Measurements from ENCODE around the gene KCNA3.

The KCNA3 gene

DNA sequence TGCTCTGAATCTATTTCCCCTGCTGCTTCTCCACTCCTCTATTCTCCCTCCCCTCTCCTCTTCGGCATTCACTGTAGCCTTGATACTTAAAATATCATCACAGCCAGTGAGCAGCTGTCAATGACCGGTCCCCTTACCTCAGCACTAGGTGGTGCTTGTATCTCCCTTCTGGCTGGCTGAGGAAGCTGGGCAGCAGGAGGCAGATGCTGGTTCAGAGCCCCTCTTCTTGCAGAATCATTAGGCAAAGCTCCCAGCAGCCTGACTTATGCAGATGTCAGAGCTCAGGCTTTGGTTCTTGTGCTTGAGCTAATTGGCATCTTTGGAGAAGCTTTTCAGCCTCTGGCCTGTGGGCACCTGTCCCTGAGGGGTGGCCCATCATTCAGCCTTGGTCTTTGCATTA, 36.7 kb downstream of the KCNA3 start:
- Histone ChIP-seq H3K4me3 (ENCODE audit: low read length) (no peak overlapping the region), H3K9ac (ENCODE audit: low read length) (no peak overlapping the region), H3K27me3 (replicated peaks; ENCODE audit: control insufficient read depth, insufficient read depth, low read length) (peaks cover 24% of the 10 kb centered on the region), H3K4me1 (ENCODE audit: control insufficient read depth, insufficient read depth, low read length) (peaks cover 18% of the 10 kb centered on the region), H3K9me3 (ENCODE audit: control insufficient read depth, low read length) (no peaks in the 10 kb centered on the region), H3K36me3 (ENCODE audit: control insufficient read depth, insufficient read depth, low read length, severe bottlenecking) (no peaks in the 10 kb centered on the region)
- no peak for DNase-seq (ENCODE audit: low read depth)

GRCh38 chr1:110637475-110637874, 37.3 kb downstream of the KCNA3 start:
- Histone ChIP-seq H3K4me3 (ENCODE audit: low read length) (no peak overlapping the region), H3K9ac (ENCODE audit: low read length) (no peak overlapping the region), H3K4me1 (ENCODE audit: control insufficient read depth, insufficient read depth, low read length) (peaks cover 18% of the 10 kb centered on the region), H3K27me3 (replicated peaks; ENCODE audit: control insufficient read depth, insufficient read depth, low read length) (peaks cover 26% of the 10 kb centered on the region), H3K9me3 (ENCODE audit: control insufficient read depth, low read length) (no peaks in the 10 kb centered on the region), H3K36me3 (ENCODE audit: control insufficient read depth, insufficient read depth, low read length, severe bottlenecking) (no peaks in the 10 kb centered on the region)
- DNase-seq (ENCODE audit: low read depth): no peak

DNA sequence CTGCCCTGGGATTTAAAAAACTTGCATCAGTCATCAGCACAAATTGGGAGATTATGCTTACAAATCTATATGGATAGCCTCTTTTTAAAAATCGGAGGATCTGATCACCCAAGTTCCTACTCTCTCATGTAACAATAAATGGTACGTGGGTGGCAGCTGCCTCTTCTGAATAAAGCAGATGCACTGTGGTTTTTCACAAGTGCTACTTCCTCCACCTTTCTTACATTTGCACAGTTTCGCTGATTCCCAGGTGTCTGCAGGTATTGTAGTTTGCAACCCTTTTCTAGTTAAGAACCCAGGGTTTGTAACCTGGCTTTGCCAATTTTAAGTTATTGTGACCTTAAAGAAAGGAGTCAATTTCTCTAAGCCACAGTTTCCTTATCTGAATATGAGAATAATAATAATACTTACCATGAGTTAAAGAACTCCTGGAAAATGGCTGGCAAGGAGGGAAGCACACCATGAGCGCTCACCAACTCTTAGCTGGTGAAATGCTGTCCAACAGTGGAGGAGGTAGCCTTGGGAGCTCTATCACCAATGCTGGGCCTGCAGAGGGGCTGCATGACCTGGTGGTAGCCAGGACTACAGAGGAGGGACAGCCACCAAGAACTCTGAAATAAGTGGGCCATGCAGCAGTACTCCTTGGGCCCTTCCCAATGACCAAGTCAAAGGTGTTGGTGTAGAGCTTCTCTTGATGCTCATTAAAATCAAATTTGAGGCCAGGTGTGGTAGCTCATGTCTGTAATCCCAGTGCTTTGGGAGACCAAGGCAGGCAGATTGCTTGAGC, 38.4 kb downstream of the KCNA3 start:
- Histone ChIP-seq H3K27me3 (replicated peaks; ENCODE audit: control insufficient read depth, insufficient read depth, low read length) (peaks cover 38% of the 10 kb centered on the region), H3K9ac (ENCODE audit: low read length) (no peak overlapping the region), H3K4me3 (ENCODE audit: low read length) (no peak overlapping the region), H3K36me3 (ENCODE audit: control insufficient read depth, insufficient read depth, low read length, severe bottlenecking) (no peaks in the 10 kb centered on the region), H3K4me1 (ENCODE audit: control insufficient read depth, insufficient read depth, low read length) (peaks cover 18% of the 10 kb centered on the region), H3K9me3 (ENCODE audit: control insufficient read depth, low read length) (no peaks in the 10 kb centered on the region)
- no peak for DNase-seq (ENCODE audit: low read depth)

DNA sequence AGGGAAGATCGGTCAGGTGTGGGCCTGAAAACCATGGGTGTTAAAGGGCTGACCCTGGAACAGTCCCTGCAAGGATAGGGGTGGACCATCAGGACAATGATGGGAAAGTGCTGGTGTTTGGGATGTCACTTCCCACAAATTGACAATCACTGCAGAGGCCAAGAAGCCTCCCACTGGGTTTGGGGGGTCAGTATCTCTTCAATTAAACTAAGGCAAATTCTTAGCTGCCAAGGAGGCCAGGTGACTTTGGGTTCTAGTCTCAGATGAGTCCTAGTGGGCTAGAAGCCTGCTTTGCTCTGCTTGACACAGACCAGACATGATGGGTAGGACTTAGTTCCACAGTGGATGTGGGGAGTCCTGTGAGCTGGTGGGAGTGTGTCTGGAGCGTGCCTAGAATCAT, 39.3 kb downstream of the KCNA3 start:
- Histone ChIP-seq H3K9me3 (ENCODE audit: control insufficient read depth, low read length) (no peaks in the 10 kb centered on the region), H3K4me3 (ENCODE audit: low read length) (no peak overlapping the region), H3K9ac (ENCODE audit: low read length) (no peak overlapping the region), H3K36me3 (ENCODE audit: control insufficient read depth, insufficient read depth, low read length, severe bottlenecking) (no peaks in the 10 kb centered on the region), H3K4me1 (ENCODE audit: control insufficient read depth, insufficient read depth, low read length) (peaks cover 18% of the 10 kb centered on the region), H3K27me3 (replicated peaks; ENCODE audit: control insufficient read depth, insufficient read depth, low read length) (peaks cover 45% of the 10 kb centered on the region)
- no peak for DNase-seq (ENCODE audit: low read depth)

DNA sequence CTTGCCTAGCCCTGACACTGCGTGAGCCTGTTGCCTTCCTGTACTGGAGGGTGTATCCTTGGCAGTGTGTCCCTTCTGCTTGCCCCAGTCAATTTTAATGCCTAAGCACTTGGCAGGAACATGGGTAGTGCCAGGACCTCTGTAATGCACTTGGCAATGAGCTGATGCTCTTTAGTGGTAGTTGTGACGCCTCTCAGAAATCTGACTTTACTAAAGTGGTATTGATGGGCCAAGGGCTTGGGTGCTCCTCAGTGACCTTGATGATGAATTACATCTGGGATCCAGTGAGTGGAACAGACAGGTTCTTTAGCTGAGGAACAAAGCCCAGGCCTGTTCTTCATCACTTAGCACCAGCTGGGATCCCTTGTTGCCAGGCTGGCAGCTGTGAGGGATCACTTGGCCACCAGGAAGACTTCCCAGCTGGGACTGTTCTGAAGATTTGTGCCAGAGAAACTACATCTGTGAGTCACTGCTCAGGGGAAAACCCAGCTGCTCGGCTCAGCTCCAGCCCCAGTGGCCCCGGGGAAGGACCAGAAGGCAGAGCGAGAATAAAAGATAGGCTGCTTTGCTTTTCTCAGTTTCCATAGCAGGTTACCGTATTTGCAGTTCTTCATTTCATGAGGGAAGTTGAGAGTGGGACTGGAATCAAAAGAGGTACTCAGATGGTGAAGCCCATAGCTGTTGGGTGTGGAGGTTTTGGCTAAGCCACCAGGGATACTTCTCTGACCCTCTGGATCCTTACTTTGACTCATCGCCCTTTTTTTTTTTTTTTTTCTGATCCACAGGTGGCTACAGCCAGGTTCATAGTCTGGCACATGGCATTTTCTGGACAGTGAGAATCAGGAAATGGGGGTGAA, 40.1 kb downstream of the KCNA3 start:
- peak; percentile 47 for DNase-seq (ENCODE audit: low read depth)
- peaks cover 46% of the 10 kb centered on the region for H3K27me3 ChIP-seq (replicated peaks; ENCODE audit: control insufficient read depth, insufficient read depth, low read length)
- no peak overlapping the region for H3K9ac ChIP-seq (ENCODE audit: low read length)
- peaks cover 12% of the 10 kb centered on the region for H3K4me1 ChIP-seq (ENCODE audit: control insufficient read depth, insufficient read depth, low read length)
- H3K4me3 ChIP-seq (ENCODE audit: low read length): no peak overlapping the region
- H3K36me3 ChIP-seq (ENCODE audit: control insufficient read depth, insufficient read depth, low read length, severe bottlenecking): no peaks in the 10 kb centered on the region
- H3K9me3 ChIP-seq (ENCODE audit: control insufficient read depth, low read length): no peaks in the 10 kb centered on the region

GRCh38 chr1:110634086-110634454, 40.7 kb downstream of the KCNA3 start:
- peaks cover 50% of the 10 kb centered on the region for H3K27me3 ChIP-seq (replicated peaks; ENCODE audit: control insufficient read depth, insufficient read depth, low read length)
- no peaks in the 10 kb centered on the region for H3K9me3 ChIP-seq (ENCODE audit: control insufficient read depth, low read length)
- no peak overlapping the region for H3K9ac ChIP-seq (ENCODE audit: low read length)
- no peaks in the 10 kb centered on the region for H3K36me3 ChIP-seq (ENCODE audit: control insufficient read depth, insufficient read depth, low read length, severe bottlenecking)
- H3K4me3 ChIP-seq (ENCODE audit: low read length): no peak overlapping the region
- no peak for DNase-seq (ENCODE audit: low read depth)
- H3K4me1 ChIP-seq (ENCODE audit: control insufficient read depth, insufficient read depth, low read length): peaks cover 12% of the 10 kb centered on the region

DNA sequence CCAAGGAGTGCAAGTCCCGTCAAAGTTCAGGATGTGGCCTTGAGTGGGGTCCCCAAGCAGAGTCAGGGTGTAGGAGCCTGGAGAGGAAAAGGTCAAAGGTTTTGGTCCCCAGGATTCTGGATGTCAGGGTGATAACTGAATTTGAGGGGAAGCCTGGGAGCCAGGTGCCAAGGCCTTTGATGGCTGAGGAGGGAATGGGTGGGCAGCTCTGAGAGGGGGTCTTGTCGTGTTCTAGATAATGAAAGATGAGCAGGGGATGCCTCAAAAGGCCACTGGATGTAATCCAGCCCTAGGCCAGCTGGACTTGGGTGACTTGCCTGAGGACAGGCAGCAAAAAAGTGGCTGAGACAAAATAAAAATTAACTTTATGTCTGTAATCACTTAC, 41.1 kb downstream of the KCNA3 start:
- DNase-seq (ENCODE audit: low read depth): no peak
- H3K9me3 ChIP-seq (ENCODE audit: control insufficient read depth, low read length): no peaks in the 10 kb centered on the region
- no peak overlapping the region for H3K4me3 ChIP-seq (ENCODE audit: low read length)

GRCh38 chr1:110631836-110632620, 42.7 kb downstream of the KCNA3 start:
- H3K27me3 ChIP-seq (replicated peaks; ENCODE audit: control insufficient read depth, insufficient read depth, low read length): peaks cover 48% of the 10 kb centered on the region
- no peak for DNase-seq (ENCODE audit: low read depth)

More for the DNA sequence above, 41.1 kb downstream of the KCNA3 start:
- H3K9ac ChIP-seq (ENCODE audit: low read length): no peak overlapping the region
- peaks cover 12% of the 10 kb centered on the region for H3K4me1 ChIP-seq (ENCODE audit: control insufficient read depth, insufficient read depth, low read length)
- H3K27me3 ChIP-seq (replicated peaks; ENCODE audit: control insufficient read depth, insufficient read depth, low read length): peaks cover 50% of the 10 kb centered on the region
- no peaks in the 10 kb centered on the region for H3K36me3 ChIP-seq (ENCODE audit: control insufficient read depth, insufficient read depth, low read length, severe bottlenecking)

GRCh38 chr1:110630839-110631663, 43.7 kb downstream of the KCNA3 start:
- H3K4me1 ChIP-seq (ENCODE audit: control insufficient read depth, insufficient read depth, low read length): peaks cover 12% of the 10 kb centered on the region
- peak; percentile 72 for DNase-seq (ENCODE audit: low read depth)
- no peaks in the 10 kb centered on the region for H3K9me3 ChIP-seq (ENCODE audit: control insufficient read depth, low read length)
- H3K9ac ChIP-seq (ENCODE audit: low read length): no peak overlapping the region
- H3K36me3 ChIP-seq (ENCODE audit: control insufficient read depth, insufficient read depth, low read length, severe bottlenecking): no peaks in the 10 kb centered on the region
- peaks cover 52% of the 10 kb centered on the region for H3K27me3 ChIP-seq (replicated peaks; ENCODE audit: control insufficient read depth, insufficient read depth, low read length)
- no peak overlapping the region for H3K4me3 ChIP-seq (ENCODE audit: low read length)

More at GRCh38 chr1:110631836-110632620, 42.7 kb downstream of the KCNA3 start:
- Histone ChIP-seq H3K4me1 (ENCODE audit: control insufficient read depth, insufficient read depth, low read length) (peaks cover 12% of the 10 kb centered on the region), H3K4me3 (ENCODE audit: low read length) (no peak overlapping the region), H3K36me3 (ENCODE audit: control insufficient read depth, insufficient read depth, low read length, severe bottlenecking) (no peaks in the 10 kb centered on the region), H3K9ac (ENCODE audit: low read length) (no peak overlapping the region), H3K9me3 (ENCODE audit: control insufficient read depth, low read length) (no peaks in the 10 kb centered on the region)

GRCh38 chr1:110628323-110629105, 46.2 kb downstream of the KCNA3 start:
- no peak overlapping the region for H3K4me3 ChIP-seq (ENCODE audit: low read length)
- H3K9ac ChIP-seq (ENCODE audit: low read length): no peak overlapping the region
- H3K36me3 ChIP-seq (ENCODE audit: control insufficient read depth, insufficient read depth, low read length, severe bottlenecking): no peaks in the 10 kb centered on the region
- H3K4me1 ChIP-seq (ENCODE audit: control insufficient read depth, insufficient read depth, low read length): no peaks in the 10 kb centered on the region
- no peak for DNase-seq (ENCODE audit: low read depth)
- H3K9me3 ChIP-seq (ENCODE audit: control insufficient read depth, low read length): no peaks in the 10 kb centered on the region
- peaks cover 42% of the 10 kb centered on the region for H3K27me3 ChIP-seq (replicated peaks; ENCODE audit: control insufficient read depth, insufficient read depth, low read length)
